ENCODE results near the gene PLPPR5.

DNA sequence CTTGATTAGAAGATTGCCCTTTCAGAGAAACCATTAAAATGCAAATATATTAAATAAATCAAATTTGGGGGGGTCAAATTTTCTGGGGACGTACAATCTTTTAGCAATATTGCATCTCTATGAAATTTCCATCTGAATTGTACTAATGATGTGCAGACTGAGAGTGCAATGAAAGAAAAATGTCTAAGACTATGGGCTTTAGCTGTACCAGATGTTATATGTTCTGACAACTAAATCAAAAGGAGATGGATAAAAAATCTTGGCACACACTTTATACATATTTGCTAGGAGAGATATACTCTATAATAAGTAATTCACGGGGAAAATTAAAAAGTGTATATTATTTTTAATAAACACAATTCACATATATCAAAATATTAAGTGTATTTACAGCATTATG lies 13.0 kb upstream of the PLPPR5 start:
- TF ChIP-seq, protein P1, sequence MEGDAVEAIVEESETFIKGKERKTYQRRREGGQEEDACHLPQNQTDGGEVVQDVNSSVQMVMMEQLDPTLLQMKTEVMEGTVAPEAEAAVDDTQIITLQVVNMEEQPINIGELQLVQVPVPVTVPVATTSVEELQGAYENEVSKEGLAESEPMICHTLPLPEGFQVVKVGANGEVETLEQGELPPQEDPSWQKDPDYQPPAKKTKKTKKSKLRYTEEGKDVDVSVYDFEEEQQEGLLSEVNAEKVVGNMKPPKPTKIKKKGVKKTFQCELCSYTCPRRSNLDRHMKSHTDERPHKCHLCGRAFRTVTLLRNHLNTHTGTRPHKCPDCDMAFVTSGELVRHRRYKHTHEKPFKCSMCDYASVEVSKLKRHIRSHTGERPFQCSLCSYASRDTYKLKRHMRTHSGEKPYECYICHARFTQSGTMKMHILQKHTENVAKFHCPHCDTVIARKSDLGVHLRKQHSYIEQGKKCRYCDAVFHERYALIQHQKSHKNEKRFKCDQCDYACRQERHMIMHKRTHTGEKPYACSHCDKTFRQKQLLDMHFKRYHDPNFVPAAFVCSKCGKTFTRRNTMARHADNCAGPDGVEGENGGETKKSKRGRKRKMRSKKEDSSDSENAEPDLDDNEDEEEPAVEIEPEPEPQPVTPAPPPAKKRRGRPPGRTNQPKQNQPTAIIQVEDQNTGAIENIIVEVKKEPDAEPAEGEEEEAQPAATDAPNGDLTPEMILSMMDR (optimal IDR thresholded peaks at IDR 0.05 in 1 of 3, IDR thresholded peaks at IDR 0.05 in 1 of 3, conservative IDR thresholded peaks at IDR 0.05 in 1 of 3; ENCODE audit: extremely low read depth in 1 of 3, insufficient read depth in 2 of 3, low read length in 3 of 3): no peak
- TF ChIP-seq EZH2 (IDR thresholded peaks at IDR 0.05; ENCODE audit: low read length): no peak
